HG03378 (cell line): ENCODE results near the gene GTPBP3.
A peak's percentile ranks its signal among the peaks of the same experiment; 100 is the strongest.
"Not testable (repeated sequence)": the region's sequence is repeated elsewhere in the genome, so short reads cannot be mapped to it uniquely, and the experiment has no call there.

Experiments used
- ATAC-seq: cut with Tn5 transposase; IDR thresholded peaks from one replicate; pipeline ENCODE4 v1.9.1; 2021; ENCODE audit warnings: mild to moderate bottlenecking, moderate library complexity; ENCODE audit not compliant: unreplicated experiment

GTPBP3 gene

DNA sequence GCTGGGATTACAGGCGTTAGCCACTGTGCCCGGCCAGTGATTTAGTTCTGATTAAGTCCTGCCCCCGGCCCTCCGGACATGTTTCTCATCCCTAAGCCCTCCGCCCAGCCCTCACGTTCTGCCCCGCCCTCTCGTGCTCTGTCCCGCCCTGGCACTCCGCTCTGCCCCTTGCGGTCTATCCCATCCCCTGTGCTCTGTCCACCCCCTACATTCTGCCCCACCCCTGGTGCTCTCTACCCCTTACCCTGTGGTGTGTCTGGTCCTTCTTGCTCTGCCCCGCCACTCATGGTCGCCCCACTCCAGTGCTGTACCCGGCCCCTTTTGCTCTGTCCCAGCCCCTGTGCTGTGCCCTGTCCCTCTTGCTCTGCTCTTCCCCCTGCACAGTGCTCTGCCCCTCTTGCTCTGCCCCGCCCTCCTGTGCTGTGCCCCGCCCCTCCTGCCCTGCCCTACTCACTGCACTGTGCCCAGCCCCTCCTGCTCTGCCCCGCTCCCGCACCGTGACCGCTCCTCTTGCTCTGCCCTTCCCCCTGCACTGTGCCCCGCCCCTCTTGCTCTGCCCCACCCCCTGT lies 3.0 kb downstream of the GTPBP3 start:
- ATAC-seq = no peak

DNA sequence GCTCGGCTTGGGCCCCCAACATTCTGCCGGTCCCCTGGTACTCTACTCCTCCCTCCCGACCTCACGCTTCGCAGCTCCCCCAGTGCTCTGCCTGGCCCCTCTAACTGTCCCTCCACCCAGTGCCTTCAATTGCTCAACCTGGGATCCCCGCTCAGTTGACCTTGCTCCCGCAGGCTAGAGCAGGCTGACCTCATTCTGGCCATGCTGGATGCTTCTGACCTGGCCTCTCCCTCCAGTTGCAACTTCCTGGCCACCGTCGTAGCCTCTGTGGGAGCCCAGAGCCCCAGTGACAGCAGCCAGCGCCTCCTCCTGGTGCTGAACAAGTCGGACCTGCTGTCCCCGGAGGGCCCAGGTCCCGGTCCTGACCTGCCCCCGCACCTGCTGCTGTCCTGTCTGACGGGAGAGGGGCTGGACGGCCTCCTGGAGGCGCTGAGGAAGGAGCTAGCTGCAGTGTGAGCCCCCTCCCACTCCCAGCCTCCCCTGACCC lies 3.6 kb downstream of the GTPBP3 start:
- ATAC-seq = no peak

DNA sequence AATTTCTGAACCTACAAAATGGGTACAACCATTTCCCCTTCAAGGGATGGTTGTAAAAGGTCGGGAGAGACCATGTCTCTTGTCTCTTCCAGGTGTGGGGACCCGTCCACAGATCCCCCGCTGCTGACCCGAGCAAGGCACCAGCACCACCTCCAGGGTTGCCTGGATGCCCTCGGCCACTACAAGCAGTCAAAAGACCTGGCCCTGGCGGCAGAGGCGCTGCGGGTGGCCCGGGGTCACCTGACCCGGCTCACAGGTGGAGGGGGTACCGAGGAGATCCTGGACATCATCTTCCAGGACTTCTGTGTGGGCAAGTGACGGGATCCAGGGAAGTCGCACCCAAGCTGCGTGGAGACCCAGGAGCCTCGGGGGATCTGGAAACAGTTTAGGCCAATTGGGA lies 4.0 kb downstream of the GTPBP3 start:
- ATAC-seq = no peak

DNA sequence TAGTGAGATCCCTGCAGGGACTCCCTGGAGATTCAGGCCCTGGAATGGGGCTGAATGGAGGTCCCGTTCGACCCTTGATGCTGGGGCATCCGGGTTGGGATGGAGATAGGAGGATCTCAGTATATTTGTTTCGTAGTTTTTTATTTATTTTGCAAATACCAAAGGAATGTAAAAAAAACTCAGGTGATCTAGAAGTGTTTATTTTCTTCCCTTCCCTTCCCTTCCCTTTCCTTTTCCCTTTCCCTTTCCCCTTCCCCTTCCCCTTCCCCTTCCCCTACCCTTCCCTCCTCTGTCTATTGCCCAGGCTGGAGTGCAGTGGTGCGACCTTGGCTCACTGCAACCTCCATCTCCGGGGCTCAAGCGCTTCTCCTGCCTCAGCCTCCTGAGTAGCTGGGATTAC lies 4.5 kb downstream of the GTPBP3 start:
- ATAC-seq = no peak

DNA sequence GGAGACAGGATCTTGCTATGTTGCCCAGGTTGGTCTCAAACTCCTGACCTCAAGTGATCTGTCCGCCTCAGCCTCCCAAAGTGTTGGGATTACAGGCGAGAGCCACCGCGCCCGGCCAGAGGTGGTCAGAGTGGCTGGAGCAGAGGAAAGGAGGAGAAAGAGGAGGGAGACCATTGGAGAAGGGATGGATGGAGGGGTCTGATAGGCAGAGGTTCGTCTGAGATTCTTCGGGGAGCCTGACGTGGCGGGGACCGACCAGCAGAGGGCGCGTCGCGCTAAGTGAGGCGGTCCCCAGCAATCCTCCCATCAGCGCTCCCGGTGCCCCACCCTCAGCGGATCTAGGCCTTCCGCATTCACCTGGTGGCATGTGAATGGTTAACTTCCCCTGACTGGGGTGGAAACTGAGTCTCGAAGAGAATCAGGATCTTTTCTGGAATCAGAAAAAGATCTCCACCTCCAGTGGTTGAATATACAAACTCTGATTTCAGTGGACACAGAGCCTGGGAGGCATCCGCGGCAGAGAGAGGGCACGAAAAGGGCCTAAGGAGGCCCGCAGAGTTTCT lies 8.8 kb downstream of the GTPBP3 start:
- no peak for ATAC-seq

DNA sequence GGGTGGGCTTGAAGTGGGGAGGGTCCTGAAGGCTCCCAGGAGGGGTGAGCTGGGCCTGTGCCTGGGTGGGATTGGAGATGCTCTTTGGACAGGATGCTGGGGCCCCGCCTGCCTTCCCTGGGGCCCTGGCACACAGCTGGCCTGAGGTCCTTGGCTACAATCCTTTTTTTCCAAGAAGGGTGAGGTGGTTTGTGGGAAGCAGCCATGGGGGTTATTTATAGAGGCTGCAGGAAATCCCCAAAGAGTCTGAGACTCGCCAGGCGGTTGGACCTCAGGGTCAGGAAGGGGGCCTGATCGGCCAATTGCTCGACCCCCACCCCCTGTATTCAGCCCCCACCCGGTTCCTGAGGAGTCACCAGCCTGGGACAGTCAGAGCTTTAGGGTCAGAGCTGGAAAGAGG lies 10.0 kb downstream of the GTPBP3 start:
- ATAC-seq = no peak

DNA sequence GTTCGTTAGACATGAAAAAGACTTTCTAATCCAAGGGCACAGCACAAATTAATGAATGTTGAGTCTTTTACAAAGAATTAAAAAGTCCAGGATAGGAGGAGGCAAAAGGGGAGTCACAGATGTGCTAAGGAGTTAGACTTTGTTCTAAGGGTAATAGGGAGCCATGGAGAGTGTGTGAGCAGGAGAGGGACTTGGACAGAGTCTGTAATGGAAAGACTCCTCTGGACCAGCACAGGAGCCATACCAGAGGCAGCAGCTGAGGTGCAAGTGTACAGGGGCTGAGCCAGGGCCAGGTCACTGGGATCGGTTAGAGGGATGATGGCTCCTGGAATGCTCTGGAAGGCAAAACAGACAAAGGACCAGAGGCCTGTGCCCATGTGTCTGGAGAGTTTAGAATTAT lies 10.5 kb downstream of the GTPBP3 start:
- no peak for ATAC-seq

DNA sequence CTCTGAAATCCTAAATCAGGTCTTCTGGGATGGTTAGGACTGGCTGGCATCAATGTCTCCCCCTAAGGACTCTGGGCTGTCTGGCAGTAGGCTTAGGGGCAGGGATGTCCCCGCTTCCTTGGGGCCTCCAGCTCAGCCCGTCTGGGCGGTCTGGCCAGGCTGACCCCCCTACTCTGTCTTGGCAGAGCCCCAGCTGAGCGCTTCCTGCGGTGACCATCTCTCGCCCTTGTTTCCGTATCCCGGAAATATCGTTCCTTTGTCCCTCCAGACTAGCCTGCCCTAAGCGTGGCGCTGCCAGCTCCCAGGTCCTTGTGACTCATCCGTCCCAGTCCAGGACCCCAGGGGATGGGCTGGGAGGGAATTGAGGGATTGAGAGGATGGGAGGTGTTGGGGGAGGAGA lies 11.3 kb downstream of the GTPBP3 start:
- ATAC-seq = no peak

DNA sequence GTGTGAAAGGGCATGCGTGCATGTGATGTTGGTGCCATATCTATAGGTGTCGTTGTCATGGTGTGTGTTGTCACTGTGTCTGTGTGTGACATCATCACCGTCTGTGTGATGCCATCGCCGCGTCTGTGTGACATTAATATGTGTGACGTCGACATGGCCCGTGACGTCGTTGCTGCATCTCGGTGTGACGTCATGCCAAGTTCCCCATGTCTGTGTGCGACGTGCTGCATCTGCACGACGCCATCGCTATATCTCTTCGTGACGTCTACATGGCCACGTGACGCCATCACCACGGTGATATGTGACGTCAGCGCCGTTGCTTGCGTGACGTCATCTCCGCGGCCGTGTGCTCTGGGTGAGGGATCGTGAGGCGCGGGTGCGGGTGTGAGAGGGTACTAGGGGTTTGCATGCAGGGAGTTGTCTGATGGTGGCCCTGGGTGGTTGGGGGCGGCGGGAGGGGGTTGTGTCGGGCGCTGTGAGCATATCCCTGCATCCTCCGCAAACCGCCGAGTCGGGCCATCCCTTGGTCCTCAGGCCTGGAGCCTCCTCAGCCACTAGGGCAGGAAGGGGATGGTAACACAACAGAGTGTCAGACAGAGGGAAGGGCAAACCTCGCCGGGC lies 14.6 kb downstream of the GTPBP3 start:
- ATAC-seq = no peak

DNA sequence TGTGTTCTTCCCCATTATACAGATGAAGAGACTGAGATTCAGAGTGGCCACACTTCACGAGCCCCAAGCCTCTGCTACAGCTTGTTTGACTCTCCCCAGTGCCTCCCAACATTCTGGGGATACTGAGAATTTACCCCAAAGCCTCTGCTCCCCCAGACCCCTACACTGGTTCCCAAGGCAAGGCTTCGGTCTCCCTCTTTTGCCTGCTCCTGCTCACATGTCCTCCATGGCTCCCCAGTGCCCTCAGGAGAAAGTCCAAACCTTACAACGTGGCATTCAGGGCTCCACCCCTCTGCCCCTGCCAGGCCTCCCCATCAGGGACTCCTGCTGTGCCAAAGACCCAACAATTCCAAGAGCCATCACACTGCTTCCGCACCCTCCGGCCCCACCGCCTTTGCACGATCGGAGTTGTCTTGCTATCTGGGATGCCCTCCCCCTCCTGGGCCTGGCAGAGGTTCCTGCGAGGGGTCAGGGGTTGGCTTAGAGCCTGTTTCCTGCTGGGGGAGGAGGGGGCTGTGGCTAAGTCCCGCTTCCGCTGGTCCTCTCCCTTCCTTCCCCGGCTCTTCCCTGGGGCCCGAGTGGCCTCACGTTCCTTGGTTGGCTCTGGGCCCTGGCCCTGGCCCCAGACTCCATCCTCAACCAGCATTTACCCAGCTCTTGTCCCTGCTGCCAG lies 15.4 kb downstream of the GTPBP3 start:
- ATAC-seq = no peak

DNA sequence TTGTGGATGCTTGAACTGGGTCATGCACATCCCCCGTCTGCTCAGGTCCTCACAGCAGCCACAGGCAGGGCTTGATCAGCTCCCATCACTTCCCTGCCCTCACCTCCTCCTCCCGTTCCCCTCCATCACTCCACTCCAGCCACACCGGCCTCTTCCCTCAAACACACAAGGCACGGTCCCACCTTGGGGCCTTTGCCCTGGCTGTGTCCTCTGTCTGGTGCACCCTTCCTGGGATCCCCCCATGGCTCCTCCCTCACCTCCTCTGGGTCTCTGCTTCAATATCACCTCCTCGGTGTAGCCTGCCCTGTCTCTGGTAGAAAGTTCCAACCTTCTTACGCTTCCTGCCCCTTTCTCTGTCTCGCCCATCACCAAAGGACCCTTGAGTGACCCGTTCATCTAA lies 16.0 kb downstream of the GTPBP3 start:
- ATAC-seq = no peak

DNA sequence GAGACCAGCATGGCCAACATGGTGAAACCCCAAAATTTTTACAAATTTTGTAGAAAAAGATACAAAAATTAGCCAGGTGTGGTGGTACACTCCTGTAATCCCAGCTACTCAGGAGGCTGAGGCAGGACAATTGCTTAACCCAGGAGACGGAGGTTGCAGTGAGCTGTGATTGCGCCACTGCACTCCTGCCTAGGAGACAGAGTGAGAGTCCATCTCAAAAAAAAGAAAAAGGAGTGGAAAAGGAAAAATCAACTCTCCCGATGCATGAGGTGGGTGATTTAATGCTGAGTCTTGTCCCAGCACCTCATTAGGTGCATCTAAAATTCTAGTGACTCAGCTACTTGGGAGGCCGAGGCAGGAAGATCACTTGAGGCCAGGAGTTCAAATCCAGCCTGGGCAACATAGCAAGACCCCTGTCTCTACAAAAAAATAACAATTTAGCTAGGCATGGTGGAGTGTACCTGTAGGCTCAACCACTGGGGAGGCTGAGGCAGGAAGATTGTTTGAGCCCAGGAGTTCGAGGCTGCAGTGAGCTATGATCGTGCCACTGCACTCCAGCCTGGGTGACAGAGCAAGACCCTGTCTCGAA lies 19.8 kb downstream of the GTPBP3 start:
- ATAC-seq = no peak

DNA sequence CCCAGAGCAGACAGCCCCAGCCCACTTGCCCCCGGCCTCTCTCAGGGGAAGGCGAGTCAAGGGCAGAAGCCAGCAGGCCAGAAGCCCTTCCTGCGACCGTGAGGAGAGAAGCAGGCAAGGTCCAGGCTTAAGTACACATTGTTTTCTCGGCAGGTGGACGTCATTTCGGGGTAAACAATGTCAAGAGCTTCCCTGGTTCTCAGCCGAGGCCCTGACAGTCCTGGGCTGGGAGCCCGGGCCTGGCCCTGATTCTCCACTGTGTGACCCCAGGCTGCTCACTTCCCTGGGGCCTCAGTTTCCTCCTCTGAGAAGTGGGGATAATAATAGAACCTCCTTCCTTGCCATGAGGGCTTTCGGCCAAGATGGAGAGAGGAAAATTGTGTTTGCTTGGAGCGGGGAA lies 20.4 kb downstream of the GTPBP3 start:
- no peak for ATAC-seq

DNA sequence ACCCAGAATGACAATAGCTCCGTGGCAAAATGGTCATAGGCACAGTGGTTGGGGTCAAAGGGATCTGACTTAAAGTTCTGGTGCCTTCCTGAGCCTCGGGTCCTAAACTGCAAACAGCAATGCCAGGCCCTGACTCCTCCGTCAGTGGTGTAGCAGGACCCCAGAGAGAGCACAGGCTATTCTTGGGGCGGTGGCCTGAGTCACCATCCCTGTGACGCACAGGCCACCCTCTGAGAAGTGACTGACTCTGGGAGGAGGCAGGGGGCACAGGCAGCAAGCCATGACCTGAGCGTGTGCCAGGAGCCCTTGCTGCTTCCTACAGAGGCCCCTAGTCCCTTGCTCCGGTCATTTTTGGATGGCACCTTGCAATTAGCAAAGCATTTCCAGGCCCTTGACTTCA lies 21.0 kb downstream of the GTPBP3 start:
- ATAC-seq = no peak

DNA sequence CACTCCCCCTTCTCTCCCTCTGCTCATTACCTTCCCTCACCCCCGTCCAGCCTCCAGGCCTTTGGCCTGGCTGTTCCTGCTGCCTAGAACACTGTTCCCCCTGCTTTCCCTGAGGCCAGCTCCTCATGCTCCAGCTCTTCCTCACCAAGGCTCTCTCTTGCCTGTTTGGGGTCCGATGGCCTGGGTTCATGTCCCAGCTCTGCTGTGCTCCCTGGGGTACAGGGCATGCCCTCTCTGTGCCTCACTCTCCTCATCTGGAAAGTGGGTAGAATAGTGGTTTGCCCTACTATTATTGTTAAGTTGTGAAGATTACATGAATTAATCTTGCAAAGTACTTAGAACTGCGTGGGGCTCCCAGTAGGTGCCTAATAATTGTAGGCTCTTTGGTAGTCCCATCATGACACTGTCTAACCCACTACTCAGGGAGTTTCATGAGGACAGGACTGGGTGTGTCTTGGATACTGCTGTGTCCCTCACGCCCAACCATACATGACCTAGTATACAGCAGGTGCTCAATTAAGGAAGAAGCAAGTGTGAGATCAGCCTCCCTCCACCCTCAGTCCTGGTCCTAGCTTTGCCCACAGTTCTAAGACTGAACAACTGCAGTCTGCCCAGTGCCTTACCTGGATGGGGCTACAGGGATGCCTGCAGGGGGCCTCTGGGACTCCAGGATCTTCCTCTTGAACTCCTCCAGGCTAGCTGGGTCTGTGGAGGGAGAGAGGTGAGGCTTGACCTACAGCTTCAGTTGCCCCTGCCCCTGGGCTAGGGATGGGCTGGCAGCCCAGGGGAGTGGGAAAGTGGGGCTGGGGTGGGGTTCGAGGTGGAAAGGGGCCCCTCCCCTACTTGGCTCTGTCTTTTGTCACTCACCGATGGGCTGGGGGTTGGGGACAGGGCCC lies 22.8 kb downstream of the GTPBP3 start:
- ATAC-seq = no peak

DNA sequence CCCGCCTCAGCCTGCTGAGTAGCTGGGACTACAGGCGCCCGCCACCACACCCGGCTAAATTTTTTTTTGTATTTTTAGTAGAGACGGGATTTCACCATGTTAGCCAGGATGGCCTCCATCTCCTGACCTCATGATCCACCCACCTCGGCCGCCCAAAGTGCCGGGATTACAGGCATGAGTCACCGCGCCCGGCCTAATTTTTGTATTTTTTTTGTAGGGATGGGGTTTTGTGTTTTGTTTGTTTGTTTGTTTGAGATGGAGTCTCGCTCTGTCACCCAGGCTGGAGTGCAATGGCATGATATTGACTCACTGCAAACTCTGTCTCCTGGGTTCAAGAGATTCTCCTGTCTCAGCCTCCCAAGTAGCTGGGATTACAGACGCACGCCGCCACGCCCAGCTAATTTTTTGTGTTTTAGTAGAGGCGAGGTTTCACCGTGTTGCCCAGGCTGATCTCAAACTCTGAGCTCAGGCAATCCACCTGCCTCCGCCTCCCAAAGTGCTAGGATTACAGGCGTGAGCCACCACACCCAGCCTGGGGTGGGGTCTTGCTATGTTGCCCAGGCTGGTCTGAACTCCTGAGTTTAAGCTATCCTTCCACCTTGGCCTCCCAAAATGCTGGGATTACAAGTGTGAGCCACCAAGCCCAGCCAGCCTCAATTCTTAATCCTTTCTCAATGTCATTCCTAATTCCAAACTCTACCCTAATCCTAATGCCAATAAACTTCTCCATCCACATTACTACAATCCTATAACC lies 26.7 kb downstream of the GTPBP3 start:
- not testable (repeated sequence) for ATAC-seq

DNA sequence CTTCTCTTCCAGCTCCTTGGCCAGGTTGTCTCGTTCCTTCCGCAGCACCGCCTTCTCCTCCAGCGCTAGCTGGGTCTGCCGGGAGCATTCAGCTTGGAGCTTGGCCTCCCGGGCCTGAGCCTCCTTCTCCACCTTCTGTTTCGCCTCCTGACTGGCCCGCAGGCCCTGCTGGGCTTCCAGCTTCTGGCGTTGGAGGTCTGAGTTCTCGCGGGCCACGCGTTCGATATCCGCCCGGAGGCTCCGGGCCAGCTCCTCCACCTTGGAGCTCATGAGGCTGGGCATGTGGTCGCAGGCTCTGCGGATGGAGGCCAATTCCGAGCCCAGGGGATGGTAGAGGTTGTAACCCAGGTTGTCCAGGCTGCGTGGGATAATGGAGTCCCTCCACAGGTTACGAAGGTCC lies 28.0 kb downstream of the GTPBP3 start:
- no peak for ATAC-seq

DNA sequence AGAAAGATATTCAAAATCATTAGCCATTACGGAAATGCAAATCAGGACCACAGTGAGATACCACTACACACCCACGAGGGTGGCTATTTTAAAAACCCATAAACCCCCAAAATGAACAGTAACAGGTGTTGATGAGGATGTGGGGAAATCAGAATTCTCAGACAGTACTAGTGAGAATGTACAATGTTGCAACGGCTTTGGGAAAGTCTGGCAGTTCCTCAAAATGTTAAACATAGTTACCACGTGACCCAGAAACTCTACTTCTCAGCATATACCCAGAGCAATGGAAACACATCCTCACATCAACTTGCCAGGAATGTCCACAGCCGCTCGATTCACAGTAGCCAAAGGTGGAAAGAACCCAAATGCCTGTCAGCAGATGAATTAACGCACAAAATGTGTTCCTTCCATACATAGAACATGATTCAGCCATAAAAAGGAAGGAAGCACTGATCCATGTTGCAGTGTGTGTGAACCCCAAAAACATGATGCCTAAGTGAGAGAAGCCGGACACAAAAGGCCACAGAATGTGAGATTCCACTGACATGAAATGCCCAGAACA lies 32.8 kb downstream of the GTPBP3 start:
- ATAC-seq = peak; percentile 78

DNA sequence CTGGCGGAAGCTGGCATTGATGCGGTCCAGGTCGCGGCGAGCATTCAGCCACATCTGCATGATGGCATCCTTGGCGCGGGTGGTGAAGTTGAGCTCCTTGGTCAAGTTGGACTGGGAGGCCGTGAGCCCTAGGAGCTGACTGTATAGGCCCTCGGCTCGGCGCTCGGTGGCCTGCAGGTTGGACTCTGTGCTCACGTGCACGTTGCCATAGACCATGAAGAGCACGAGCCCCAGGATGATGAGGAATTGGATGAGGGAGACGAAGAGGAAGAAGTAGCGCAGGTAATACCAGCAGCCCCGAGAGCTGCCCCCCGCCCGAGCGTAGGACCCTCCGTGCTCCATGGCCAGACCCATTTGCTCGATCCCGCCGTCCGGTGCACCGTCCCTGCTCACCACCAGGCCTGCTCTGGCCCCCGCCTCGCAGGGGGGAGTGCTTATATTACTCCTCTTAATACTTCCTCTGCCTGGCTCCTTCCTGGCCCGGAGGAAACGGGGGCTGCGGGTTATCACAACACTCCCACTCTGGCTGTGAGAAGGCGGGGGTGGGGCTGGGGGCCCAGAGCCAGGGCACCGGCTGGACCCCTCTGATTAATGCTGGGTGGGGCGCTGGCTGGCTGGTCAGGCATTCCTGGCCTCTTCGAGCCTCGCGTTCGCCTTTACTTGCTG lies 39.7 kb downstream of the GTPBP3 start, which contains the start of gene PLVAP:
Gene PLVAP (minus strand): TSS at position 408 of the 666 bp plus-strand sequence. CDS start 54 bp downstream, at position 354.
- no peak for ATAC-seq
